Posterior cingulate gyrus (tissue), 11 donors: ENCODE data around the gene BTBD10.

Experiments used
- DNase-seq, 10 donors: peaks; one replicate each; pipeline versions ENCODE4 v3.0.0 to v3.0.0-alpha.2; 2020 to 2021; ENCODE audit warnings: mixed read lengths in 3 of 10
- intact Hi-C: fragments of 100-400 bp; cut with DNase I; formaldehyde crosslinking; loops from one replicate; pipeline ENCODE4 v1.15.1; 2023

Gene BTBD10

GRCh38 chr11:13343931-13344717, 118.9 kb downstream of the BTBD10 start:
- intact Hi-C loops, result loop anchor here (5.0 kb wide), 2 partner anchors 132 to 382 kb away; no protein-coding TSS in a partner anchor
- DNase-seq, result peak in 5 of 10 donors; percentile 58 to 75 (median 67)

- intact Hi-C loops, result loop anchor here (5.0 kb wide), 2 partner anchors 131 to 381 kb away; no protein-coding TSS in a partner anchor
- DNase-seq, result no peak
Observed at GRCh38 chr11:13343067-13343466, 120.0 kb downstream of the BTBD10 start.

- DNase-seq, result no peak
- intact Hi-C loops, result loop anchor here (5.0 kb wide), 2 partner anchors 129 to 379 kb away; no protein-coding TSS in a partner anchor
Observed at GRCh38 chr11:13341026-13341425, 122.0 kb downstream of the BTBD10 start.

GRCh38 chr11:13339195-13340153, 123.5 kb downstream of the BTBD10 start:
- no peak for DNase-seq
- intact Hi-C loops, result loop anchor here (5.0 to 10.0 kb wide), 4 partner anchors 62 to 377 kb away; partner anchors contain the start of gene BMAL1

GRCh38 chr11:13338427-13339069, 124.5 kb downstream of the BTBD10 start:
- intact Hi-C loops, result loop anchor here (5.0 to 10.0 kb wide), 2 partner anchors 61 to 154 kb away; partner anchors contain the start of gene BMAL1

GRCh38 chr11:13338019-13338426, 125.0 kb downstream of the BTBD10 start:
- intact Hi-C loops, result loop anchor here (5.0 to 10.0 kb wide), 2 partner anchors 61 to 153 kb away; partner anchors contain the start of gene BMAL1
- no peak for DNase-seq

More at GRCh38 chr11:13338427-13339069, 124.5 kb downstream of the BTBD10 start:
- DNase-seq, result no peak
